GM18519 (cell line): ENCODE measurements around the gene NBPF9.
"Not testable (repeated sequence)": the region's sequence is repeated elsewhere in the genome, so short reads cannot be mapped to it uniquely, and the experiment has no call there.

Experiments
- ATAC-seq: cut with Tn5 transposase; IDR thresholded peaks from one replicate; pipeline ENCODE4 v1.9.1; 2021; ENCODE audit warnings: mild to moderate bottlenecking, moderate library complexity; ENCODE audit not compliant: unreplicated experiment, low FRiP score

The NBPF9 gene

GRCh38 chr1:149013513-149013912 is 89.8 kb downstream of the NBPF9 start:
- not testable (repeated sequence) for ATAC-seq

- not testable (repeated sequence) for ATAC-seq
Observed at GRCh38 chr1:149012599-149012998, 90.8 kb downstream of the NBPF9 start.

GRCh38 chr1:149009761-149010160 is 93.6 kb downstream of the NBPF9 start:
- ATAC-seq: not testable (repeated sequence)

GRCh38 chr1:149008769-149009168 is 94.6 kb downstream of the NBPF9 start:
- ATAC-seq: not testable (repeated sequence)

GRCh38 chr1:149008326-149008725 is 95.0 kb downstream of the NBPF9 start:
- ATAC-seq: not testable (repeated sequence)
